ENCODE data around the gene TMEM176B. TPM values are rescaled to one million over a fixed set of nuclear protein-coding genes. Genes with fewer than 3 reads are reported as not detected.
"Not testable (repeated sequence)": the region's sequence is repeated elsewhere in the genome, so short reads cannot be mapped to it uniquely, and the experiment has no call there.

Gene TMEM176B
- total RNA-seq, 1 donor from 2014 or later = 18.3 TPM

DNA sequence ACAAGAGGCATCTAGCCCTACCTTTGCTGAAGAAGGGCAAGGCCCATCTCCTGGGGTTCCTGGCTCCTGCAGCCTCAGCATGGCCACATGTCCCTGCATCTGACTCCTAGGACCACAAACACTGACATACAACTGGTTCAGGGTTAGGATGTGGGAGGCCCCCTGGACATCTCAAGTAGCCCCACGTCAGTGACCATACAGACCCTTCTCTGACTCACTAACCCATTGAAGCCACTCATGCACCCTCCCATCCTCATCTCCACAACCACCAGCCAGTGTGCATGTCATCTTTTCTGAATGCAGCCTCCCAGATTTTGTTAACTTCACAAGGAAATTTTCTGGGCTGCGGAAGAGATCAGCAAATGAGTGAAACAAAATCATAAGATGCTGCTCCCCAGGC is 18.2 kb downstream of the TMEM176B start:
- H3K4me1 ChIP-seq (ENCODE audit: control insufficient read depth in 3 of 3, insufficient read depth in 3 of 3, low read length in 3 of 3) = peaks cover 0 to 13% (median 5%) of the 10 kb centered on the region in 3 donors
- H3K27ac ChIP-seq (ENCODE audit: low read depth, low read length) = no peak overlapping the region
- no peak overlapping the region for H3K4me3 ChIP-seq (ENCODE audit: low read length in 3 of 3)

DNA sequence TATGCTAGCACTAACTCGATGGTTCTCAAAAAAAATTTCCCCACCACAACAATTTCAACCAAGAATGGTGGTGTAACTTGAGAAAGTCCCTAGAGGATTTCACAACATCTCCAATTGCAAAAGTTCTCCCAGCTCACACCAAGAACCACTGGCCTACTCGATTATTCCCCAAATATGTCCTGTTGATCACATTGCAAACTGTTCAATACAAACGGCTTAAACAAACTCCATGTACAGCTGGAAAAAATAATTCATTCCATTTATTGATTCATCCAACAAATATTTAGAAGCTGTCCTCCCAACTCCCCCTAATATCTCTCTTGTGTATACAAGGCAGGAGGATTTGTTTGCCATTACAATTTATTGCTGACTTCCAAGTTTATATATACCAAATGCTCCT is 19.1 kb downstream of the TMEM176B start:
- H3K27me3 ChIP-seq (ENCODE audit: control insufficient read depth in 3 of 3, insufficient read depth in 3 of 3, low read length in 3 of 3) = no peaks in the 10 kb centered on the region
- peaks cover 0 to 10% (median 5%) of the 10 kb centered on the region in 3 donors for H3K4me1 ChIP-seq (ENCODE audit: control insufficient read depth in 3 of 3, insufficient read depth in 3 of 3, low read length in 3 of 3)
- H3K4me3 ChIP-seq (ENCODE audit: low read length in 3 of 3) = no peak overlapping the region
- no peaks in the 10 kb centered on the region for H3K36me3 ChIP-seq (ENCODE audit: control insufficient read depth in 3 of 3, insufficient read depth in 3 of 3, low read length in 3 of 3)
- H3K9ac ChIP-seq (ENCODE audit: low read depth in 1 of 3, low read length in 3 of 3) = no peak overlapping the region
- no peaks in the 10 kb centered on the region for H3K9me3 ChIP-seq (ENCODE audit: control insufficient read depth in 3 of 3, low read length in 3 of 3)
- H3K27ac ChIP-seq (ENCODE audit: low read depth, low read length) = no peak overlapping the region

More for the DNA sequence above, 18.2 kb downstream of the TMEM176B start:
- H3K36me3 ChIP-seq (ENCODE audit: control insufficient read depth in 3 of 3, insufficient read depth in 3 of 3, low read length in 3 of 3) = no peaks in the 10 kb centered on the region
- no peaks in the 10 kb centered on the region for H3K27me3 ChIP-seq (ENCODE audit: control insufficient read depth in 3 of 3, insufficient read depth in 3 of 3, low read length in 3 of 3)
- H3K9me3 ChIP-seq (ENCODE audit: control insufficient read depth in 3 of 3, low read length in 3 of 3) = no peaks in the 10 kb centered on the region
- H3K9ac ChIP-seq (ENCODE audit: low read depth in 1 of 3, low read length in 3 of 3) = no peak overlapping the region

DNA sequence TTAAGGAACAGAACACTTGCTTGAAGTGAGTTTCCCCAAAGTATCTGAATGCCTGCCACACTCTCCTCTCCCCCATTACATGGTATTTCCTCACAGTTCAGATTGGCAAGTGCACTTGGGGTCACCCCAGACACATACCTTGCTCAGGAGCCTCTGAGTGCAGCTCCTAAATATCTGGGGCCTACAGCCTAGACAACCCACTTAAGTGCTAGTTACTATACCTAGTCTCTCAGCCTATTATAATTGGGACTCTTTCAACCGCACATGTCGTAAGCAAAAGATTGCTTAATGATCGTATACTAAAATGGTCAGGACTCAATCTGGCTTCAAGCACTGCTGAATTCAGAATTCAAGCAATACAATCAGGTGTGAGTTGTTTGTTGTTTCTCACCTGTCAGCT is 19.9 kb downstream of the TMEM176B start:
- no peaks in the 10 kb centered on the region for H3K36me3 ChIP-seq (ENCODE audit: control insufficient read depth in 3 of 3, insufficient read depth in 3 of 3, low read length in 3 of 3)

DNA sequence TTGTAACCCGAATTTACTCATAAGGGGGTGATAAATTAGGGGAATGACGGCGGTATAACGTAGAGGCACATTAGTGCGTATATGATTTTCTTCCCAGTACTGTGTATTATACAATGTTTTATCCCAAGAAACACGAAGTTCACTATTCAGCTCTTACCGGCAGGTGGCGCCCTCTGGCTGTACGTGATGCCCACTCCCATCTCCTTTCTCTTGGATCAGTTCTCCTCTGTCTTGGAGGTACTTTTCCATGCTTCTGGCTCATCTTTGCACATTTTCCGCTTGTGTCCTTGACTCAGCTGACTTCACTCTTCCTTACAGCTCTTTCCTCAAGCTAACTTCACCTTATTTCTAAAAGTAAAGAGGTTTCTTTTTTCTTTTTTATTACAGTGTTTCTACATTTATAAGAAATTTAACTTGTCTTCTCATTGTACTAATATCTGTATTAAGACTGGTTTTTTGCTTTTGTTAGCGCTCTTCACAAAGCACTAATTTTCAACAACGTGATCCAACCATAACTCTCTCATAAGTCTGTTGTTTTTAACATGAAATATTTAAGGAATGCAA is 21.3 kb downstream of the TMEM176B start:
- Histone ChIP-seq H3K4me1 (ENCODE audit: control insufficient read depth in 3 of 3, insufficient read depth in 3 of 3, low read length in 3 of 3) (no peaks in the 10 kb centered on the region), H3K9me3 (ENCODE audit: control insufficient read depth in 3 of 3, low read length in 3 of 3) (no peaks in the 10 kb centered on the region), H3K27me3 (ENCODE audit: control insufficient read depth in 3 of 3, insufficient read depth in 3 of 3, low read length in 3 of 3) (no peaks in the 10 kb centered on the region), H3K9ac (ENCODE audit: low read depth in 1 of 3, low read length in 3 of 3) (no peak overlapping the region), H3K36me3 (ENCODE audit: control insufficient read depth in 3 of 3, insufficient read depth in 3 of 3, low read length in 3 of 3) (no peaks in the 10 kb centered on the region), H3K27ac (ENCODE audit: low read depth, low read length) (no peak overlapping the region), H3K4me3 (ENCODE audit: low read length in 3 of 3) (no peak overlapping the region)

More for the DNA sequence above, 19.9 kb downstream of the TMEM176B start:
- no peaks in the 10 kb centered on the region for H3K9me3 ChIP-seq (ENCODE audit: control insufficient read depth in 3 of 3, low read length in 3 of 3)
- H3K27me3 ChIP-seq (ENCODE audit: control insufficient read depth in 3 of 3, insufficient read depth in 3 of 3, low read length in 3 of 3) = no peaks in the 10 kb centered on the region
- no peak overlapping the region for H3K4me3 ChIP-seq (ENCODE audit: low read length in 3 of 3)
- no peak overlapping the region for H3K9ac ChIP-seq (ENCODE audit: low read depth in 1 of 3, low read length in 3 of 3)
- peaks cover 0 to 6% (median 5%) of the 10 kb centered on the region in 3 donors for H3K4me1 ChIP-seq (ENCODE audit: control insufficient read depth in 3 of 3, insufficient read depth in 3 of 3, low read length in 3 of 3)
- no peak overlapping the region for H3K27ac ChIP-seq (ENCODE audit: low read depth, low read length)

DNA sequence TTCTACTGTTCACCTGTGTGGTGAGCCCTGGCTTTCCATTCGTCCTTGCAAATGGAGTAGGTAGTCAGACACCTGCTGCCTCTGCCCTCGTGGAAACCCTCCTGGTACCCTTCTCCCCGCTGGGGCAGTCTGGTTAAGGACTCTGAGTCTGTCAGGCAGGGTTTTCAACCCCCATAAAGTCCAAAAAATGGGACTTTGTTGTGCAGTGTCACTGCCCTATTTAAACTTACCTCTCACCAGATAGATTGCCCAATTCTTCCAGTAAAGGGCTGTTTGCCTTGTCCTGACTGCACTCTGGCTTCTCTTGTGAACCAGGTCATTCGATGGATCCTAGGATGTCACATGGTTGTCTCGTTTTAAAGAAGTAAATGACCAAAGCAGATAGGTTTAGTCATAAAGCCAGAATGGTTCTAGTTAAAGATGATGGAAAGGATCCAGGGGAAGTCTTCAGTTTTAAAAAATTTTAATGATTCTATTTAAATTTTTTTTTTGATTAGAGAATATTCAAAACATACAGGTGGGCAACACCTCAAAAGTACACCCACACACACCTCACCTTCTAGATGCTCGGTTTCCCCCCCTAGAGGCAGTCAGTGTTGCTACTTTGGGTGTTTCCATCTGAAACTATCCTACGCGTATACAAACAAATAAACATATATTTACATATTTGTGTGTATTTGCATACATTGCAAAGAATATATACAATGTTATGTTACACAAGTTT is 22.0 kb downstream of the TMEM176B start:
- no peaks in the 10 kb centered on the region for H3K4me1 ChIP-seq (ENCODE audit: control insufficient read depth in 3 of 3, insufficient read depth in 3 of 3, low read length in 3 of 3)
- no peaks in the 10 kb centered on the region for H3K27me3 ChIP-seq (ENCODE audit: control insufficient read depth in 3 of 3, insufficient read depth in 3 of 3, low read length in 3 of 3)
- H3K9me3 ChIP-seq (ENCODE audit: control insufficient read depth in 3 of 3, low read length in 3 of 3) = no peaks in the 10 kb centered on the region
- H3K27ac ChIP-seq (ENCODE audit: low read depth, low read length) = no peak overlapping the region
- H3K36me3 ChIP-seq (ENCODE audit: control insufficient read depth in 3 of 3, insufficient read depth in 3 of 3, low read length in 3 of 3) = no peaks in the 10 kb centered on the region
- H3K9ac ChIP-seq (ENCODE audit: low read depth in 1 of 3, low read length in 3 of 3) = no peak overlapping the region
- H3K4me3 ChIP-seq (ENCODE audit: low read length in 3 of 3) = no peak overlapping the region

DNA sequence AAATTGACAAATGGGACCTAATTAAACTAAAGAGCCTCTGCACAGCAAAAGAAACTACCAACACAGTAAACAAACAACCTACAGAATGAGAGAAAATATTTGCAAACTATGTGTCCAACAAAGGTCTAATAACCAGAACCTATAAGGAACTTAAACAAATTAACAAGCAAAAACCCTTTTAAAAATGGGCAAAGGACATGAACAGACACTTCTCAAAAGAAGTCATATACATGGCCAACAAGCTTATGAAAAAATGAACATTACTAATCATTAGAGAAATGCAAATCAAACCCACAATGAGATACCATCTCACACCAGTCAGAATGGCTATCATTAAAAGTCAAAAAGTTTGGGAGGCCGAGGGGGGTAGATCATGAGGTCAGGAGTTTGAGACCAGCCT is 26.0 kb downstream of the TMEM176B start:
- H3K27me3 ChIP-seq (ENCODE audit: control insufficient read depth in 3 of 3, insufficient read depth in 3 of 3, low read length in 3 of 3); H3K4me3 ChIP-seq (ENCODE audit: low read length in 3 of 3); H3K9ac ChIP-seq (ENCODE audit: low read depth in 1 of 3, low read length in 3 of 3); H3K36me3 ChIP-seq (ENCODE audit: control insufficient read depth in 3 of 3, insufficient read depth in 3 of 3, low read length in 3 of 3); H3K9me3 ChIP-seq (ENCODE audit: control insufficient read depth in 3 of 3, low read length in 3 of 3); H3K27ac ChIP-seq (ENCODE audit: low read depth, low read length); H3K4me1 ChIP-seq (ENCODE audit: control insufficient read depth in 3 of 3, insufficient read depth in 3 of 3, low read length in 3 of 3): not testable (repeated sequence)

DNA sequence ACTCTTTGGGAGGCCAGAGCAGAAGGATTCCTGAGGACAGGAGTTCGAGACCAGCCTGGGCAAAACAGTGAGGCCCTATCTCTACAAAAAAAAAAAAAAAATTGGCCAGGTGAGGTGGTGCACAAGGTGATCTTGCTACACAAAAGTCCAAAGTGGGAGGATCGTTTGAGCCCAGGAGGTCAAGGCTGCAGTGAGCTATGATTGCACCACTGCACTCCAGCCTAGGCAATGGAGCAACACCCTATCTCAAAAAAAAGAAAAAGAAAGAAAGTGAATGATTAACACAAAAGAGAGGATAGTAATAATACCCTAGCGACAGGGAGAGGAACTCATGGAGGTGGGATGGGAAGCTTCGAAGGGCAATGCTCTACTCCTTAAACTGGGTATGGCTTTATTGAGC is 30.4 kb downstream of the TMEM176B start:
- H3K9ac ChIP-seq (ENCODE audit: low read depth in 1 of 3, low read length in 3 of 3) = no peak overlapping the region

DNA sequence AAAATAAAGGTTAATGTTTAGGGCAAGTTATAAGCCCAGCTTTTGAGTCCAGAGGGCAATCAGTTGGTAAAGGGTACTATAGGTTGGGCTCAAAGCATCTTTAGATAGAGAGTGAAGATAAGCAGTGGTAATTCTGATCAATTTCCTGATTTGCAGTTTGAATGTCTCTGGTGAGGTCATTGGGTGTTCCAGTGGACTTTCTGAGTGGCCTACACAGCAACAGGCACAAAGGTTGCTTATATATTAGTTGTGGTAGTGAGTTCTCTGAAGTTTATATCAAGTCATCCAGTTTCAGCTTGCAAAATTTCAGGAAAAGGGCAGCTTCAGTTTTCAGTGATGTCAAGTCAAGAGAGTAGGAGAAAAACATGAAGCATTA is 33.8 kb downstream of the TMEM176B start:
- no peak overlapping the region for H3K27ac ChIP-seq (ENCODE audit: low read depth, low read length)
- H3K9ac ChIP-seq (ENCODE audit: low read depth in 1 of 3, low read length in 3 of 3) = no peak overlapping the region
- no peaks in the 10 kb centered on the region for H3K36me3 ChIP-seq (ENCODE audit: control insufficient read depth in 3 of 3, insufficient read depth in 3 of 3, low read length in 3 of 3)
- H3K4me1 ChIP-seq (ENCODE audit: control insufficient read depth in 3 of 3, insufficient read depth in 3 of 3, low read length in 3 of 3) = no peaks in the 10 kb centered on the region
- no peak overlapping the region for H3K4me3 ChIP-seq (ENCODE audit: low read length in 3 of 3)
- H3K27me3 ChIP-seq (ENCODE audit: control insufficient read depth in 3 of 3, insufficient read depth in 3 of 3, low read length in 3 of 3) = no peaks in the 10 kb centered on the region
- no peaks in the 10 kb centered on the region for H3K9me3 ChIP-seq (ENCODE audit: control insufficient read depth in 3 of 3, low read length in 3 of 3)

More for the DNA sequence above, 30.4 kb downstream of the TMEM176B start:
- Histone ChIP-seq H3K36me3 (ENCODE audit: control insufficient read depth in 3 of 3, insufficient read depth in 3 of 3, low read length in 3 of 3) (no peaks in the 10 kb centered on the region), H3K4me3 (ENCODE audit: low read length in 3 of 3) (no peak overlapping the region), H3K27me3 (ENCODE audit: control insufficient read depth in 3 of 3, insufficient read depth in 3 of 3, low read length in 3 of 3) (no peaks in the 10 kb centered on the region), H3K9me3 (ENCODE audit: control insufficient read depth in 3 of 3, low read length in 3 of 3) (no peaks in the 10 kb centered on the region), H3K27ac (ENCODE audit: low read depth, low read length) (no peak overlapping the region), H3K4me1 (ENCODE audit: control insufficient read depth in 3 of 3, insufficient read depth in 3 of 3, low read length in 3 of 3) (no peaks in the 10 kb centered on the region)

DNA sequence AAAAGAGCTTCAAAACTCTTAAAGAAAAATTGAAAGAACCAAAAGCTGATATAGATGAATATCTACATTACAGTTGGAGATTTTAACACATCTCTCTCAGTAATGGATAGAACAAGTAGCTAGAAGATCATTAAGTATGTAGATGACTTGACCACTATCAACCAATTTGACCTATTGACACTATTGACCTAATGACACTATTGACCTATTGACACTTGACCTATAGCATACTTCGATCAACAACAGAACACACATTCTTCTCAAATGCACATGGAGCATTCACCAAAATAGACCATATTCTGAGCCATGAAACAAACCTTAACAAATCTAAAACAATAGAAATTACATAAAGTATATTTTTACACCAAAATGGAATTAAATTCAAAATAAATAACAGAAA is 40.7 kb downstream of the TMEM176B start:
- Histone ChIP-seq H3K9me3 (ENCODE audit: control insufficient read depth in 3 of 3, low read length in 3 of 3) (no peaks in the 10 kb centered on the region), H3K36me3 (ENCODE audit: control insufficient read depth in 3 of 3, insufficient read depth in 3 of 3, low read length in 3 of 3) (no peaks in the 10 kb centered on the region), H3K4me1 (ENCODE audit: control insufficient read depth in 3 of 3, insufficient read depth in 3 of 3, low read length in 3 of 3) (peaks cover 0 to 2% (median 0%) of the 10 kb centered on the region in 3 donors), H3K27me3 (ENCODE audit: control insufficient read depth in 3 of 3, insufficient read depth in 3 of 3, low read length in 3 of 3) (no peaks in the 10 kb centered on the region), H3K9ac (ENCODE audit: low read depth in 1 of 3, low read length in 3 of 3) (no peak overlapping the region), H3K27ac (ENCODE audit: low read depth, low read length) (no peak overlapping the region), H3K4me3 (ENCODE audit: low read length in 3 of 3) (no peak overlapping the region)

DNA sequence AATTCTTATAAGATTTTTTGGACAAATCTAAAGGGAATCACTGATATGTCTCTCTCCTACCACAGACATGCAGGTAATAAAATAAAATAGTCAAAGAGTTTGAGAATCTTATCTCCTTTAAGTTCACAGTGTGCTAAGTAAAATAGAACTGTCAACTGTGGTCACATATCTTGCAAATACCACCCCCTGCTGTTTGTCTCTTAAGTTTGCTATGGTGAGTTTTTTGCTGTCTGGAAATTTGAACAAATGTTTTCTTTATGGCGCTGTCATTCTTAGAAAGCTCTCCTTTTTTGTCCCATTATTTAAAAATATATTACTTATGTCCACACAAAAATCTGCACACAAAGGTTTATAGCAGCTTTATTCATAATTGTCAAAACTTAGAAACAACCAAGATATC is 43.3 kb downstream of the TMEM176B start:
- no peaks in the 10 kb centered on the region for H3K9me3 ChIP-seq (ENCODE audit: control insufficient read depth in 3 of 3, low read length in 3 of 3)
- H3K27me3 ChIP-seq (ENCODE audit: control insufficient read depth in 3 of 3, insufficient read depth in 3 of 3, low read length in 3 of 3) = no peaks in the 10 kb centered on the region
- peaks cover 0 to 7% (median 5%) of the 10 kb centered on the region in 3 donors for H3K4me1 ChIP-seq (ENCODE audit: control insufficient read depth in 3 of 3, insufficient read depth in 3 of 3, low read length in 3 of 3)
- H3K36me3 ChIP-seq (ENCODE audit: control insufficient read depth in 3 of 3, insufficient read depth in 3 of 3, low read length in 3 of 3) = no peaks in the 10 kb centered on the region
- no peak overlapping the region for H3K27ac ChIP-seq (ENCODE audit: low read depth, low read length)
- H3K9ac ChIP-seq (ENCODE audit: low read depth in 1 of 3, low read length in 3 of 3) = no peak overlapping the region
- no peak overlapping the region for H3K4me3 ChIP-seq (ENCODE audit: low read length in 3 of 3)
